Bone marrow (tissue), 2 donors: ENCODE measurements around the gene CDK6.

ENCODE experiments used
- DNase-seq, 2 donors: peaks; one replicate each; lab custom pipeline; 2025; lab: John Stamatoyannopoulos, UW

CDK6 gene

DNA sequence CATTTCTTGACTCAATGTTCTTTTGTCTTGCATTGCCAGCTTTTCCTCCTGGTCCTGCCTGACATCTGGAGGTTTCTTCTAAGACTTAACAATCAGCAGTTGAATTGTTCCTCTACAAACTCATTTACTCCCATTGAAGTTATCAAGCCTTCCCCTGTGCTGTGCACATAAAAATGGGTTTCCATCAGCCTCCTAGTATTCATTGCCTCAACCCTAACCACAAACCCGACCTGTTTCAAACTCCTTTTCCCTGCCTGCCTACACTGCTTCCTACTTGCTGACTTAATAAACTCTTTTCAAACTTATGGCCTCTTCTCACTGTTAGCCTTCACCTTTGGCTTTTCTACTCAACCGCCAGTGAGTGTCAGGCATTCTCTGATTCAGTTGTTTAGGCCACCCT is 9.4 kb upstream of the CDK6 start:
- no peak for DNase-seq

DNA sequence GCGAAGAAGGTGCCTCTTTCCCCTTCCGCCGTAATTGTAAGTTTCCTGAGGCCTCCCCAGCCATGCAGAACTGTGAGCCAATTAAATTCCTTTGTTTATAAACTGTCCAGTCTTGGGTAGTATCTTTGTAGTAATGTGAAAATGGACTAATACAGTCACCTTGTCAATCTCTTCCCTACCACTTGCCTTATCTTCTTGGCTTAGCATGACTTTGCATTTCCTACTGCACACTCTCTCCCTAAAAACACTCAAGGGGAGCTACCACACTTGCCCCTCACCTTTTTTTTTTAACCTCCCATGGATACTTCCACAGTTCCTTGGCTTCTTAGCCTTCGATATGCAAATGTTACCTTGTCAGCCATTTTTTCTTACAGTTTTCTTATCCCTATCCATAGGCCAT is 7.4 kb upstream of the CDK6 start:
- no peak for DNase-seq

GRCh38 chr7:92843034-92843760 is 6.8 kb upstream of the CDK6 start:
- no peak for DNase-seq

DNA sequence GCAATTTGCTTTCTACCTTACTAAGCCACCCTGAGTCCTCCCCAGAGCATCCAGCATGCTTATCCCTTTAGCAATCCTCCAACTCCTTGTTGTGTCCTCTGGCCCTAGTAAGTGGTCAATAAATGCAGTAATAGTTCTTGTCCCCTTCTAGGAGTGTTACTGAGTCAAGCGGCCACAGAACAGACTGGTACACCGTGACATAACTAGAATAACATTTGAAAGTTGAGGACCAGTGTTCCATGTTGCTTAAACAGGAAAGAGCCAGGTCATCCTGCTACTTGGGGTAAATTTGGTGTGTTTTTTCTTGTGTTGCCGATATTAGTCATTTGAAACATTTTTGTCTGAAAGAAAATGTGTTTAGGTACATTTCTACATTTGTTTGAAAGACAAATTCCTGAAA is 4.8 kb upstream of the CDK6 start:
- DNase-seq = no peak

DNA sequence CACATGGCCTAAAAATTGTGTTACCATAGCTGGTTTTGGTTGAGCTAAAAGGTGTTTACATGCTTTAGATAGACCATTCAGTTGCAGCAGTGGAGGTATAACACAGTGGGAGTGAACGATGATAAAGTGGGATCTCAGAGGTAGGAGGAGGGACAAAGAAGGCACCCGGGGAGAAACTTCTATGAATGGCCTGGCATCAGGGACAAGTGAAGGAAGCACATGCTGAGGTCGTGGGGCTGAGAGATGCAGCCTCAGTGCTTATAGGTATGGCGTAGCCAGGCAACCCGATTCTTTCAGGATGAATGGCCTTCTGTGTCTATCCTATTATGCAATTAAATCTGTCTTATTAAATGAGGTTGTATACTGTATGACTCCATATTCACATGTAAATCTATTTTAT is 3.9 kb upstream of the CDK6 start:
- DNase-seq = no peak

DNA sequence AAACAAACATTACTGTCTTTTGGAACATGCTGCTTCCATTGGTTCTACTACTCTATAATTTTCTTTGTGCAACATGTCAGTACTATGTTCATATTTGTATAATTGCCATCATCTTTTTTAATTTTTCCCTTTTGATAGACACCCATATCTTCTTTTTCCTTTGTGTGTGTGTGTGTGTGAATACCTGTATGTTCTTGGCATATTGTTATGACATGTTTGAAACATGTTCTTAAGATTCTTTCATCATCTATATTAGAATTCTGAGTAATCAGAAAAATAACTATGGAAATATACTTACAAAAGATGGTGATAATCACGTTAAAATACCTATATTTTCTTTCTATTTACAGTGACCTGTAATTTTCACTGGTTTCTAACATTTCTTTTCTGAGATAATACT is 3.5 kb upstream of the CDK6 start:
- no peak for DNase-seq

DNA sequence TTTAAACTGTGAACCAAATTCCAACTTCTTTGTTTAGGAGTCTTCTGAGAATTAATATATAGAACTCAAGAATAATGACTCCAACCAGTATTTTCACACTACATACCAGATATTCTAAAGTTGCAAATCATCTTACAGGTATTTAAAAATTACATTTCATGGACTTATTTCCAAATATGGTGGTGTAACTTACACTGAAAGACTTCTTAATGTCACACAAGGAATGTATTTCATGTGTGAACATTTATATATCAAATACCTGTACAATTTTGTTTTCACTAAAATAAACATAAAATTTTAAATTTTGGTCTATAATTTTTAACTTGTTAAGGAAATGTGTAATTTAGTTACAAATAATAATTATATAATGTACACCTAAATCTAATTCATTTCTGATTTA is 2.6 kb upstream of the CDK6 start:
- no peak for DNase-seq

- peak in 1 of 2 donors; percentile 48 for DNase-seq
Observed at GRCh38 chr7:92837000-92837749, 802 bp upstream of the CDK6 start.

GRCh38 chr7:92835851-92836488 is 403 bp downstream of the CDK6 start:
- peak in 1 of 2 donors; percentile 35 for DNase-seq

DNA sequence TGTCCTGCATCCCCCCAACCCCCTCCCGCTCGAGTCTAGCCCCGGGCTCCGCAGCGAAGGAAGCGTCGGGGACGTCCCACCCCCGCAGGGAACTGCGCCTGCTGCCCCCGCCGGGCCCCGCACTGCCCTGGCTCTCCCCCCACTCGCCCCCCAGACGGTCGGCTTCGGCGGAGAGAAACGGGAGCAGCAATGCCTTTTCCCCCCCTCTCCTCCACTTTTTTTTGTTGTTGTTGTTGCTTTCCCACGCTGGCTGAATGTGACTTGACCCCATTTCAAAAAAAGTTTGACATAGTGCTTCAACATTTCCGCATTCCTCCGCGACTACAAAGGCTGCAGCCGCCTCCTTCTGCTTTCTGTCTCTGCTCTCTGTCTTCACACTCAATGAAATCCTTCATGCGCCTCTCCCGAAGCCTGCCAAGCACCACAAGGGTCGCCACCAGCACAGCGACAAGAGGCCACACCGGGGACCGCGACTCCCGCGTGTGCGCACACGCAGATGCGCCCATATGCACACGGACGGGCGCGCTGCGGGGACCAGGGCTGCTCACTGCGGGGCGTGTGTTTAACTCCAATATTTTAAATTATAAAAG is 1.0 kb downstream of the CDK6 start:
- DNase-seq = peak; percentile 35 to 82

DNA sequence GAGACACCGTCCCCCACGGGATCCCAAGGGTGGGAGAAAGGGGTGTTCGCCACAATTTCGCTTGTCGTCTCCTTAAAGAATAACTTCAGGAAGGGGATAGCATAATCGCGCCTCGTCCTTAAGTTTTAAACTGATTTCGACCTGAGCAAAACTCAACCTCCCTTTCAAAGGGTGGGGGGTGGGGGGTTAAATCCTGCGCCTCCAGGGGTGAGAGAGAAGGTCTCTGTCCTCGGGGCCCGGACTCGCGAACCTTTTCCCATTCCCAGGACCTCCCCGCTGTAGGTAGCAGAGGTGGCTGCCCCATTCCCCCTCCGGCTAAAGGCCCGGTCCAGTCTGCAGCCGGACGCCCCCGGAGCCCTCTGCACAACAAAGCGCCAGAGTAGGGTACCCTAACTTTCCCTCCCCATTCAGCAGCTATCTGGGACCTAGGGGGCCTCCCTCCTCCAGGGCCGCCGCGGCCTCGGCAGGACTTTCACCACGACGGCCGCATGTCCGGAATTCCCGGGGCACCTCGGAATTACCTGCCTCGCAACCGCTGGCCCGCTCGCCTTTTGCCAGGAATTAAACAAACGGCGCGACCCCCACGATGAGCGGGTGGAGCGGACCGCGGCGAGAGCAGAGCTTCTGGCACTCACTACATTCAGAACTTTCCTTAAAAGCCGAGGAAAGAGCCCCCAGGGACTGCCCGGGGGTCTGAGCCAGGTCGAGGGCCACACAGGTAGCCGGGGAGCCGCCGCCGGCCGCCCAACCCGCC is 1.7 kb downstream of the CDK6 start:
- DNase-seq = peak in 1 of 2 donors; percentile 28

DNA sequence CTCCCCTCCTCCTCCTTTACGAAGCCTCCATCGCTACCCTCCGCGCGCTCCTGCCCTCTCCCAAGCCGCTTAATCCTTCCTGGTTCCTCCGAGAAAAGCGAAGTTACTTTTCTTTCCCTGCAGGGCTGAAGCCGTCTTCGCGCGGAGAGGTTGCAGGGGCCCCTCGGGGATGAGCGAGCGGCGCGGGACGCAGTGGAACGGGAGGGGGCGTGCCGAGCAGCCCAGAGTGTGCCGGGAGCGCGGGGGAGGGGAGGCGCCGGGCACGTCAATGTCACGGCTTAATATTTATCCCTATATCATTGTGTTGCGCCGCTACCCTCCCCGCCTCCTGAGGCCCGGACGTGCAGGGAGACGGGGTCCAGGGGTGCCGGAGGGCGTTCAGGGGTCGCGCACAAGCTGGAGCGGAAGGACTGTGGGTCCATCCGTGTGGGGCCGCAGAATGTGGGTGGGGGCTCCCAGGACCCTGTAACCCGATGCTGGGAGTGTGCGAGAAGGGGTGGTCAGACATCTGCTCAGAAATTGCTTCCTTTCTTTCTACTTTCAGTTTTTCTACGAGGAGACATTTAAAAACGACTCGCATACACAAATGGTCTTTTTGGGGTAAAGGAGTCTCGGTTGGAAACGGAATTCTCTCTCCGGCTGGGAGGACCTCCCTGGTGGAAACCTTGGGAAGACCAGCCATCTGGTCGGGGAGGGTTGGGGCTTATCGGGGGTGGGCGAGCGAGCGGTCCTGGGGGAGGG is 2.4 kb downstream of the CDK6 start:
- DNase-seq = peak; percentile 76 to 78

DNA sequence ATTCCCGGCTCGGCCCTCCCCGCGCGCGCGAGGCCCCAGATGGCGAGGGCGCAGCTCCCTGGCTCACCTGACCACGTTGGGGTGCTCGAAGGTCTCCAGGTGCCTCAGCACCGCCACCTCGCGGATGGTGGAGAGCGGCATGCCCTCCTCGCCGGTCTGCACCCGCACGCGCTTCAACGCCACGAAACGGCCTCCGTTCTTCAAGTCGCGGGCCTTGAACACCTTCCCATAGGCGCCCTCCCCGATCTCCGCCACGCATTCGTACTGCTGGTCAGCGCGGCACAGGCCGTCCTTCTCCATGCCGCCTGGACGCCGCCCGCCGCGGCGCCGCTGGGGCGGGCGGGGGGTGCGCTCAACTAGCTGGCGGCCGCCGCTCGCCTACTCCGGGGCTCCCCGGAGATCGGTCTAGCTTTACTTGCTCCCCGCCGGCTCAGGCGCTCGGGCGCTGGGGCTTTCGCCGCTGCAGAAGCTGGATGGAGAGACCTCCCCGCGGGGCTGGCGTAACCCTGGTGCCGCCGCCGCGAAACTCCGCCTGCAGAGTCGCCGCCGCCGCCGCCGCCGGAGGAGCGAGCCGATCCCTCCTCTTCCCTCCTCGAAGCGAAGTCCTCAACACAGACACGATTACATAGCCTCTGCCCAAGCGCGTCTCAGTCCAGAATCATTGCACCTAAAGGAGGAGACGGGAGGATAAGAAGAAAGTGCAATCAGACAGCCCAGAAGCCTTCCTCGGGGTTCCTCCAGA is 3.2 kb downstream of the CDK6 start:
- DNase-seq = peak; percentile 62 to 79

DNA sequence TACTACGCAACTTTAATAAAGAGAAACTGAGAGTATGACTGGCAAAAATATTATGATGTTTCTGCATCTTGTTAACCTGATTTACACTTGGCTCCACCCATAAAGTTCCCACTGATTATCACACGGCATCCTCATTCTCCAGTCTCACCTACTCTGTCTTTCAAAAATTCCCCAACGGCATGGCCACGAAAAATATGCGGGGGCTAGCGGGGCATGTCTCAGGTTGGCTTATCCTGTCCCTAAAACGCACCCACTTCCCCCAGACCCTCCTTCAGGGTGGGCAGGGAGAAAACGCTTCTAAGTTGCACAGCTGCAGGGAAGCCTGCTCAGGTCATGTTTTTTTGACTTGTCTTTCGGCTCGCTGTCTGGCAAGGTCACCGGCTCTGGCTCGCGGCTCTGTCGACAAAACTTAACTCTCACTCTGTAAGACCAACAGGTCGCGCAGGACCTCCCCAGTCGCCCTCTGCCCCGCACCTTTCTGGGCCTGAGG is 3.8 kb downstream of the CDK6 start:
- DNase-seq = peak in 1 of 2 donors; percentile 25

DNA sequence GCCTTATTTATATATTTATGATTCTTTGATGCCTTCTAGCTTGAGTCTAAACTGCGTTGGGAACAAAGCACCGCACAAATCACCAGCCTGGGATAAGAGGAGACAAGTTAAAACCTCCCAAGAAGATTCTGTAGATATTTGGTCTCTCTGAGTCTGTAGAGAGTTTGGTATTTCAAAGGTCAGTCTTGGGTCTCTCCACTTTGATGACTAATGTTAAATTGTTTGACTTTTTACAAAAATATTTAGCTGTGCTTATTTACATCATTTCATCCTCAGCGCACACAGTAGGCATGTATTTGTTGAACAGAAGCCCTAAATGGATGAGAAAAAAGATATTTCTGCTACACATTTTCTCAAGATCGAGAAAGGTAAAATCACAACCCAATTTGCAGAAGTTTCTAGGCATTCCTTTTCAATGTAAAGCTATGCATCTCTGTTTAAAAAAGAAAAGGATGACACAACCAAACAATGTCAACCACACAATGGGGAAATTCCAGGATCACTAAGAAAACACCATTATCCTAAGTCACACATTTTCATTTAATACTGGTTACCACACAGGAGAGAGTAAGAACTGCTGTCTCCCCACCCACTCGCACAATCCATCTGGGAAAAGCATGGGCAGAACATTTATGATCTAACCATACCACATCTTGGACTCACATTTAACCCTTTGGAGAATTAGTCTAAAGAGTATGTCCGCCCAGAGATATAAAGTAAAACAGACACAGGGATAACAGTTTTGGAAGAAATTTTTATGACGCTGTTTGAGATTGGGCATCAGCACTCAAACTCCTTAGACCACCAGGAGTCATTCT is 4.4 kb downstream of the CDK6 start:
- peak in 1 of 2 donors; percentile 32 for DNase-seq

DNA sequence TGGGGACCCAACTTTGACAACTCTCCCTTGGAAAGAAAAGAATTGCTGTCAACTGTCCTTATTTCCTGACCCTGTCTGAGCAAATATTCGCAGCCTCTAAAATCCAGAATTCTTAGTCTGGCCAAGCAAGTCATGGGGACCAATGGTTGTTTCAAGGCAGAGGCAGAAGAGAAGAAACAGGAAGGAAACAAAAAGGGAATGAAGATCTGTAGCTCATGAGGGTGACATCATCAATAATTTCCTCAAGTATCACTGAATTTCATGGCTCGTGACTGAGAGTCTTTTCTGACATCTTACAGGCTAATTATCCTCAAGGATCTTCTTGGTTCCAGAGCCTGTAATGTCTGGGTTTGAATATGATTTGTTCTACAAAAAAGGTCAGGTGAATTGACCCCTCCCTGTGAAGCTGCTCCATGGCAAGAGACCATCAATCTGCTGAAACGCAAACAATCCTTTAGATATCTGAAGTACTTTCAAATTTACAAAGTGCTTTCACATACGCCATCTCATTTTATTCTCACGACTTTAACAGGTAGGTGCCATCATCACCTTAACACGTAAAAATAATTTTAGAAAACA is 5.8 kb downstream of the CDK6 start:
- peak in 1 of 2 donors; percentile 75 for DNase-seq

- DNase-seq = no peak
Observed at GRCh38 chr7:92830027-92830426, 6.3 kb downstream of the CDK6 start.

- DNase-seq = no peak
Observed at GRCh38 chr7:92827464-92828120, 8.8 kb downstream of the CDK6 start.
